Hematopoietic multipotent progenitor cell treated with erythropoietin and hydrocortisone succinate and interleukin-3 and kit ligand, for 17 days (in vitro differentiated cells): ENCODE data around the gene AIRE.
"Not testable (repeated sequence)": the region's sequence is repeated elsewhere in the genome, so short reads cannot be mapped to it uniquely, and the experiment has no call there.

Experiments
- DNase-seq: peaks from one replicate; pipeline ENCODE4 v3.0.0-alpha.2; 2015; ENCODE audit warnings: low spot score

The AIRE gene

GRCh38 chr21:44267655-44268142, 18.0 kb upstream of the AIRE start:
- no peak for DNase-seq

- DNase-seq = no peak
Measured at GRCh38 chr21:44269090-44269489, 16.6 kb upstream of the AIRE start.

GRCh38 chr21:44271558-44272283, 14.0 kb upstream of the AIRE start:
- no peak for DNase-seq

- no peak for DNase-seq
Measured at GRCh38 chr21:44272284-44272858, 13.3 kb upstream of the AIRE start.

- DNase-seq = no peak
Measured at GRCh38 chr21:44273046-44273445, 12.6 kb upstream of the AIRE start.

- DNase-seq = no peak
Measured at GRCh38 chr21:44275041-44275440, 10.6 kb upstream of the AIRE start.

GRCh38 chr21:44279354-44280260, 6.1 kb upstream of the AIRE start:
- no peak for DNase-seq

GRCh38 chr21:44281801-44282200, 3.9 kb upstream of the AIRE start:
- no peak for DNase-seq

GRCh38 chr21:44282370-44282769, 3.3 kb upstream of the AIRE start:
- no peak for DNase-seq

GRCh38 chr21:44283211-44283785, 2.4 kb upstream of the AIRE start:
- DNase-seq = not testable (repeated sequence)

GRCh38 chr21:44283948-44284347, 1.7 kb upstream of the AIRE start:
- no peak for DNase-seq

GRCh38 chr21:44286086-44286715, 525 bp downstream of the AIRE start:
- no peak for DNase-seq

GRCh38 chr21:44286716-44287632, 1.3 kb downstream of the AIRE start:
- no peak for DNase-seq

GRCh38 chr21:44288251-44289110, 2.8 kb downstream of the AIRE start:
- DNase-seq = no peak

GRCh38 chr21:44289381-44290010, 3.8 kb downstream of the AIRE start:
- DNase-seq = no peak

- no peak for DNase-seq
Measured at GRCh38 chr21:44290327-44291077, 4.8 kb downstream of the AIRE start.

GRCh38 chr21:44291078-44291935, 5.6 kb downstream of the AIRE start:
- no peak for DNase-seq
